Activated naive CD4-positive, alpha-beta T cell treated with anti-CD3 and anti-CD28 coated beads for 36 hours (primary cell): ENCODE results near the gene ADD2. TPM values are rescaled to one million over a fixed set of nuclear protein-coding genes. Genes with fewer than 3 reads are reported as not detected.

Experiments used
- CTCF ChIA-PET: fragments of 350-600 bp; sonication (Branson Sonifier 250); formaldehyde crosslinking; loops from one replicate; lab custom pipeline; 2021; ENCODE audit warnings: antibody characterized with exemption; lab: Charles Lee
- DNase-seq: peaks from one replicate; pipeline ENCODE4 v3.0.0-alpha.2; 2020
- H3K27ac Mint-ChIP-seq: one replicate; pipeline ENCODE4 v1.8.0; 2021; ENCODE audit warnings: mild to moderate bottlenecking, mixed read lengths
- H3K27me3 Mint-ChIP-seq: one replicate; pipeline ENCODE4 v1.8.0; 2021; ENCODE audit warnings: low read depth, mixed read lengths
- H3K36me3 Mint-ChIP-seq: one replicate; pipeline ENCODE4 v1.8.0; 2021; ENCODE audit warnings: low read depth, mixed read lengths
- H3K4me1 Mint-ChIP-seq: one replicate; pipeline ENCODE4 v1.8.0; 2021; ENCODE audit warnings: low read depth, mixed read lengths
- H3K4me3 Mint-ChIP-seq: one replicate; pipeline ENCODE4 v1.8.0; 2021; ENCODE audit warnings: mild to moderate bottlenecking, moderate library complexity, mixed read lengths
- H3K9me3 Mint-ChIP-seq: one replicate; pipeline ENCODE4 v1.8.0; 2021; ENCODE audit warnings: mixed read lengths
- intact Hi-C: fragments of 100-400 bp; cut with micrococcal nuclease; formaldehyde crosslinking; loops from one replicate; pipeline ENCODE4 v1.15.1; 2023
- total RNA-seq, 2 experiments: library from RNA; stranded (reverse); gene quantifications; one replicate each; pipeline ENCODE4 v1.2.3, GENCODE V29; 2021

The ADD2 gene
- total RNA-seq, 2 experiments from 2014 or later = 42.9 to 46.2 TPM

DNA sequence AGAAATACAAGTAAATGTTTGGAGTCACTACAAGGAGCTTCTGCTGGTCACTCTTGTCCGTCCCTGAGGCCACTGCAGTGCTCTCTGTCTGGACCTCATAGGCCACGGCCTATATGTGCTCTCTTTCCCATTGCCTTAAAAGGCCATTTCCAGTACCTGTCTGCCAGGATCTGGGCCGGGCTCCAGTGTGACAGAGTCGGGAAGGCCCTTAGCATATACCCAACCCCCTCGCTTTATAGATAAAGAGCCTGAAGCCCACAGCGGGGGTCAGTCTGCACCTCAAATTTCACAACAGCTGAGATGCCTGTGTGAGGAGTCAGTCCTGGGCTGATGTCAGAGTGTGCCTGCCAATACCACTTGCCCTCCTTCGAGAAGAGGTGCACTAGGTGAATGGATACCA is 39.9 kb downstream of the ADD2 start:
- no peak overlapping the region for H3K27ac Mint-ChIP-seq
- H3K9me3 Mint-ChIP-seq = no peaks in the 10 kb centered on the region
- no peak for DNase-seq
- no peak overlapping the region for H3K4me3 Mint-ChIP-seq
- no peaks in the 10 kb centered on the region for H3K36me3 Mint-ChIP-seq
- intact Hi-C loops = no loop called here
- no peaks in the 10 kb centered on the region for H3K4me1 Mint-ChIP-seq
- H3K27me3 Mint-ChIP-seq = no peaks in the 10 kb centered on the region
- CTCF ChIA-PET = no interaction called here

DNA sequence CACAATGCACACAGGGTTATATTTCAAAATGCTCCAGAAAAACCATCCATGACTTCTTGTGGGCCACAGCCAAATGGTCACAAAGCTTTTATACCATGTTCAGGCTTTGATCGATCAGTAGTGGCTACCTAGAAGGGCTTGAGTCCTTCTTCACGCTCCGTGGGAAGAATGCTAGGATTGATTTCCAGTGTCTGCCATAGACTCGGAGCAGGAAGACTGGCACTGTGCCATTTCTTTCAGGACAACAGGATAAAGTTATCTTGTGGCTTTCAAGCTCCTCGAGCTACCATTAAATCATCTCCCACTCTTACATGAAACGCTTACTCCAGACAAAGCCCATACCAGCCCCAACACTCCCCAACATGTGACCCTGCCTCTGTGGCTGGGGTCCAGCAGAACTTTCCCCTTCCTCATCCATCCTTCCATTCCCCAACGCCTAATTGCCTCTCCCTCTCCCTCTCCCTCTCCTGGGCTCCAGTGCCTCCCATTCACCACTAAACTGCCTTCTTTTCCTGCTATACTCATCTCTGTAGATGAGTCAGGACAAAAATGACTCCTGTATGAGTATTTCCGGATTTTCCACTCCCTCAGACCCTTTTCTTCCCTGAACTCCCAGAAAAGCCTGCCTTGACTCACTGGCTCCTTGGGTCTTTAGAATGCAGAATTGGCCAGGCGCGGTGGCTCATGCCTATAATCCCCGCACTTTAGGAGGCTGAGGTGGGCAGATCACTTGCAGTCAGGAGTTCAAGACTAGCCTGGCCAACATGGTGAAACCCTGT is 40.9 kb downstream of the ADD2 start:
- CTCF ChIA-PET = interaction anchor here (1.1 kb wide), 1 partner anchor 10 kb away, joined by 3 read pairs; no protein-coding TSS in a partner anchor

DNA sequence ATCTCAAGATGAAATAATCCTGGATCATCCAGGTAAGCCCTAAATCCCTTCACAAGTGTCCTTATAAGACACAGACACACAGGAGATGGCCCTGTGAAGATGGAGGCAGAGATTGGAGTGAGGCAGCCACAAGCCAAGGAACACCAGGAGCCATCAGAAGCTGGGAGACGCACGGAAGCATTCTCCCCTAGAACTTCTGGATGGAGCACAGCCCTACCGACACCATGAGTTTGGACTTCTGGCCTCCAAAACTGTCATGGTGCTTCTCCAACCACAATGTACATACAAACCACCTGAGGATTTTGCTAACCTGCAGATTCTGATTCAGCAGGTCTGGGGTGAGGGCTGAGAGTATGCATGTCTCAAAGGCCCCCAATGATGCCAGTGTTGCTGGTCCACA is 42.5 kb downstream of the ADD2 start:
- intact Hi-C loops = no loop called here
- no peak overlapping the region for H3K4me3 Mint-ChIP-seq
- CTCF ChIA-PET = interaction anchor here (1.7 kb wide), 1 partner anchor 43 kb away, joined by 4 read pairs; no protein-coding TSS in a partner anchor

More for the DNA sequence above, 40.9 kb downstream of the ADD2 start:
- no peaks in the 10 kb centered on the region for H3K36me3 Mint-ChIP-seq
- no peak for DNase-seq
- no peaks in the 10 kb centered on the region for H3K9me3 Mint-ChIP-seq
- no peak overlapping the region for H3K27ac Mint-ChIP-seq
- no peaks in the 10 kb centered on the region for H3K27me3 Mint-ChIP-seq
- no peaks in the 10 kb centered on the region for H3K4me1 Mint-ChIP-seq
- intact Hi-C loops = no loop called here
- no peak overlapping the region for H3K4me3 Mint-ChIP-seq

DNA sequence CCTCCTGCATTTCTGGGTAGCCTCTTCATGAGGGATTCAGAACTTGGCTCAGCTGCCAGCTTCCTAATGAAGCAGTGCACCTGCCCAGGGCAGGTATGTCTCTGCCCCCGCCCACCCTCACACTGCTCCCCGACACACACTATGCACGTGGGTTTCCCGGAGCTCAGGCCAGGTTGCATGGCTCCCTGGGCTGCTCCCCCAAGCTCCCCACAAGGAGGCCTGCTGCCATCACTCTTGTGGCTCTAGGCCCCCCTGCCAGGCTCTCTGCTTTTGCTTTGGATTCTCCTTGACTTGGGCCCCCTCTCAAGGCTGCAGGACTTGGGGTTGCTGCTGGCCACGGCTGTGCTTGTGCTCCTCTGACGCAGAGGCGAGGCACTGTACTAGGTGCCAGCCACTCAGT is 43.6 kb downstream of the ADD2 start:
- DNase-seq = no peak
- no peaks in the 10 kb centered on the region for H3K36me3 Mint-ChIP-seq
- H3K4me1 Mint-ChIP-seq = no peaks in the 10 kb centered on the region
- intact Hi-C loops = no loop called here
- H3K27me3 Mint-ChIP-seq = no peaks in the 10 kb centered on the region
- no peaks in the 10 kb centered on the region for H3K9me3 Mint-ChIP-seq
- H3K27ac Mint-ChIP-seq = no peak overlapping the region
- no peak overlapping the region for H3K4me3 Mint-ChIP-seq
- CTCF ChIA-PET = interaction anchor here (1.7 kb wide), 1 partner anchor 44 kb away, joined by 4 read pairs; no protein-coding TSS in a partner anchor

More for the DNA sequence above, 42.5 kb downstream of the ADD2 start:
- H3K4me1 Mint-ChIP-seq = no peaks in the 10 kb centered on the region
- DNase-seq = no peak
- H3K36me3 Mint-ChIP-seq = no peaks in the 10 kb centered on the region
- H3K27ac Mint-ChIP-seq = no peak overlapping the region
- H3K9me3 Mint-ChIP-seq = no peaks in the 10 kb centered on the region
- no peaks in the 10 kb centered on the region for H3K27me3 Mint-ChIP-seq

DNA sequence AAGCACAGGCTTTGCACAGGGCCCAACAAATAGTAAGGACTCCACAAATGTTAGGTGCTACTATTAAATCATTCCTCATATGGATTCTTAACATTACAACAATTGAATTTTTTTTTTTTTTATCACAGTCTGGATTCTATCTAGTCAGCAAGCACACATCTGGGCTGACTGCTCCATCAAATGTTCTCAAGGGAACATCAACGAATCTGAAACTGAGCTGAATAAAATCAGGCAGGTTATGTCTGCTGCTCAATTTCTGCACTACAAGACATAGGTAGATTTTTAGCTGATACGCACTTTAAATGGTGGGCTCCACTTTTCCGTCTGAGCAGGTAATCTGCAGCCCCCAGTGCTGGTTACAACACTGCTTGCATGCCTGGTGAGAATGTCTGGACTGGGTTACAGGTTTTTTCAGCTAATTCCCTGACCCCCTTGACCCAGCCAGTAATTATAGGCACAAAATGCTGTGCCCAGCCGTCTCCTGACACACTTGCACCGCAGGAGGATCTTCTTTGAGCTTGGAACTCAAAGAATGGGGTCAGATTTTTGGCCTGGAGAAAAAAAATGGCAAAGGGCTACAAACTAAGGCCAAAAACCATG is 44.6 kb downstream of the ADD2 start:
- intact Hi-C loops = no loop called here
- Mint-ChIP-seq H3K9me3 (no peaks in the 10 kb centered on the region), H3K4me1 (no peaks in the 10 kb centered on the region), H3K27me3 (no peaks in the 10 kb centered on the region), H3K36me3 (no peaks in the 10 kb centered on the region), H3K27ac (no peak overlapping the region), H3K4me3 (no peak overlapping the region)
- no peak for DNase-seq
- CTCF ChIA-PET = no interaction called here

DNA sequence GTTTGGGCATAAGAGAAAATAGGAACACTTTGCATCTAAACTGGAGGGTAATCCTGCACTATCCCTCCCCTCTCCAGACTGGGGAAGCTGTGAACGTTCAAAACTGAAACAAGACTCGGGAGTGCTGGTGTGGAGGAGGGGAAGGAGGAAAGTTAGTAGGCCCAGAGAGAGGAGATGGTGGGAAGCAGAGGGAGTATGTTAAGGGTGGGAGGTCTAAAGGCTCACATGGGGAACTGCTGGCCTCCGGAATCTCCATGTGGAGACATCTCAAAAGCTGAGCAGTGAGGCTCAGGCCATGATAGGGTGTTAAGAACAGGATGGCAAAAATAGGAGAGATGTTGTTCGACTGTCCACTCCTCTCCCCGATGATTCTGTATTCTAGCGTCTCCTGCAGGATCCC is 47.9 kb downstream of the ADD2 start:
- intact Hi-C loops = no loop called here
- H3K9me3 Mint-ChIP-seq = no peaks in the 10 kb centered on the region
- CTCF ChIA-PET = no interaction called here
- H3K4me3 Mint-ChIP-seq = no peak overlapping the region
- no peaks in the 10 kb centered on the region for H3K27me3 Mint-ChIP-seq
- no peak overlapping the region for H3K27ac Mint-ChIP-seq
- no peaks in the 10 kb centered on the region for H3K4me1 Mint-ChIP-seq
- H3K36me3 Mint-ChIP-seq = no peaks in the 10 kb centered on the region
- DNase-seq = no peak

DNA sequence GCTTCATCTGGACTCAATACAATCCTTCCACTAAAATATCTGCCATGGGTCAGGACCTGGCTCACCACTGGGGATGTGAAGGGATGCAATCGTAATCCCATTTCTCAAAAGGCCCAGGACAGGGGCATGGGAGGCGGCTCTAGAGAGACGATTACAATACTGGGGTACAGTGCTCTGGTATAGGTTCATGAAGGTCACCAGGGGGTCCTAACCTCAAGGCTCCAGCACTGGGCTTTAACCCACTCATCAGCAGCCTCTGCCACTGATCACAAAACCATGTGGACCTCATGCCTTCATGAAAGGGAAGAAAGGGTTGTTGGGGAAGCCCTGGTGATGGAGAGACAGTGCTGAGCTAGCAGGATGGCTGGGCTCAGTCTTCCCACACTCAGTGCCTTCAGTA is 48.8 kb downstream of the ADD2 start:
- H3K4me3 Mint-ChIP-seq = no peak overlapping the region
- H3K27ac Mint-ChIP-seq = no peak overlapping the region
- no peaks in the 10 kb centered on the region for H3K9me3 Mint-ChIP-seq
- H3K4me1 Mint-ChIP-seq = no peaks in the 10 kb centered on the region
- intact Hi-C loops = no loop called here
- H3K27me3 Mint-ChIP-seq = no peaks in the 10 kb centered on the region
- CTCF ChIA-PET = no interaction called here
- H3K36me3 Mint-ChIP-seq = no peaks in the 10 kb centered on the region
- DNase-seq = no peak

DNA sequence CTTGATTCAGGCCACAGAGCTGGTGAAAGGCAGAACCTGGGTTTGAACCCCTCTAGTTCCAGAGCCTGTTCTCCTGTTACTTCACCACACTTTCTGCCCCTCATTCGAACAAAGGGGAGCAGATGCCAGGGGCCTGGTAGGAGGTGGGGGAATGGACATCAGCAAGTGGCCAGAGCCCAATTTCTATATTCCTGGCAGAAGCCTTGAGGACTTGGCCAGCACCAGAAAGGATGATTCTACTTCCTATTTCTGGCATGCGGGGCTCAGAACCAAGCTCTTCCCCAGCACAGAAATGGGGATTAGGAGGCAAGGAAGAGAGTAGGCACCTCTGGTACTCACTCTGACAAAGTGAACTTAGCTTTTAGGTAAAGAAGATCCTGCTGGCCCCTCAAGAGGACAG is 49.3 kb downstream of the ADD2 start:
- intact Hi-C loops = no loop called here
- no peaks in the 10 kb centered on the region for H3K9me3 Mint-ChIP-seq
- H3K36me3 Mint-ChIP-seq = no peaks in the 10 kb centered on the region
- H3K27ac Mint-ChIP-seq = no peak overlapping the region
- CTCF ChIA-PET = no interaction called here
- no peak overlapping the region for H3K4me3 Mint-ChIP-seq
- no peaks in the 10 kb centered on the region for H3K27me3 Mint-ChIP-seq
- DNase-seq = no peak
- H3K4me1 Mint-ChIP-seq = no peaks in the 10 kb centered on the region

DNA sequence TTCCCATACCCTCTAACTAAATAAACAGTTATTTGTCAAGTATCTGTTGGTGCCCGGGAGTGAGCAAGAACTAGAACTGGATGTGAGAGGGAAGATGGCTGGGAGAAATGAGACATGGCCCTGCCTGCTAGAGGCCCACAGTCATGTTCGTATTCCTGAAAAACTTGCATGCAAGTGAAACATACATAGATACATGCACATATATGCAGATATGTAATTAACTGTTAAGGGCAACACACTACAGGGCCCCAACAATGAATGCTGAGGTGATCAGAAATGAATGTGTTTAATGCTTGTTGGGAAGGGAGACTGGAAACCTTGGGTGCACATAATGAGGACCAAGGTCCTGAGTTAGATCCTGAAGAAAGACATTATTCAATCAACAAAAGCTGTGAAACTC is 49.8 kb downstream of the ADD2 start:
- Mint-ChIP-seq H3K4me3 (no peak overlapping the region), H3K36me3 (no peaks in the 10 kb centered on the region), H3K4me1 (no peaks in the 10 kb centered on the region), H3K27me3 (no peaks in the 10 kb centered on the region), H3K27ac (no peak overlapping the region), H3K9me3 (no peaks in the 10 kb centered on the region)
- CTCF ChIA-PET = no interaction called here
- intact Hi-C loops = no loop called here
- no peak for DNase-seq

DNA sequence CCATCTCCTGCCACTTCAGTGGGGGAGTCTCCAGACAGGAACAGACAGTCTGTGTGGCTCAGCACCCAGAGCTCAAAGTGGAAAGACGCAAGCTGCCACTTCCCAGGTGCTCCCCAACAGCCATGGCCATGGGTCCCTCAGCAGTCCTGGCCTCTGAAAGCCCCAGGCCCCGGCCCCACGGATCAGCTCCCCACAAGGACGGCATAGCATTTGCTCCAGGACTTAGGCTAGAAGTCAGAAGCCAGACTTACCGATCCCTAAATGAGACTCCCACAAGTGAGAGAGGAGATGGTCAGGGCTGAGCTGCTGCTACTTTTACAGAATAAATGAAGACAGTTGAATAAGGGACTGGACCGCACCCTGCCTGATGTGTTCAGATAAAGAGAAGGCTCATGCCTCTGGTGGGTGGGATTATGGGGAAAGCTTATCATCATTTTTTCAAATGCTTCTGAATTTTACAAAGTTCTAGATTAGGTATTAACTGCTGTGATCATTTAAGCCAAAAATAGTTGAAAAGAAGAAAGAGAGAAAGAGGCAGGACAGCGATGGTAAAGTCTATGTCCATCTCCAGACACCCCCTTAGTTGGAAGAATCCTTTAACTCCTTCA is 50.5 kb downstream of the ADD2 start:
- no peak for DNase-seq
- no peaks in the 10 kb centered on the region for H3K36me3 Mint-ChIP-seq
- no peaks in the 10 kb centered on the region for H3K9me3 Mint-ChIP-seq
- intact Hi-C loops = no loop called here
- H3K27ac Mint-ChIP-seq = no peak overlapping the region
- CTCF ChIA-PET = no interaction called here
- H3K4me3 Mint-ChIP-seq = no peak overlapping the region
- no peaks in the 10 kb centered on the region for H3K4me1 Mint-ChIP-seq
- no peaks in the 10 kb centered on the region for H3K27me3 Mint-ChIP-seq

DNA sequence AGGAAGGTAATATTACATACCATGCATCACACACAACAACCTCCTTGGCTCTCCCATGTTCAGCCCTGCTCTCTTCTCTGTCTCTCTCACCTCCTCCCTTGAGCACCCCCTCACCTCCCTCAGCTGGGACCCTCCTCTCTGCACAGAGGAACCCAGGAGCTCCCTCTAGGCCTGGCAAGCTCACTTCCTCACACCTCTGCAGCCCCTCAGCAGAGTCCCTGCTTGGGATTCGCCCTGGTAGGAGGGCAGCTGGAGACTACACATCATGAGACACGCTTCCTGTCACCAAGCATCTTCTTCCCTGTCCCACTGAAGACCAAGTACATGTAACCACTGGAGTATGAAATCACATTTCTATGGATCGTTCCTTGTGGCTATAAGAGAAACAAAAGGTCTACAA is 51.0 kb downstream of the ADD2 start:
- CTCF ChIA-PET = no interaction called here
- intact Hi-C loops = no loop called here

DNA sequence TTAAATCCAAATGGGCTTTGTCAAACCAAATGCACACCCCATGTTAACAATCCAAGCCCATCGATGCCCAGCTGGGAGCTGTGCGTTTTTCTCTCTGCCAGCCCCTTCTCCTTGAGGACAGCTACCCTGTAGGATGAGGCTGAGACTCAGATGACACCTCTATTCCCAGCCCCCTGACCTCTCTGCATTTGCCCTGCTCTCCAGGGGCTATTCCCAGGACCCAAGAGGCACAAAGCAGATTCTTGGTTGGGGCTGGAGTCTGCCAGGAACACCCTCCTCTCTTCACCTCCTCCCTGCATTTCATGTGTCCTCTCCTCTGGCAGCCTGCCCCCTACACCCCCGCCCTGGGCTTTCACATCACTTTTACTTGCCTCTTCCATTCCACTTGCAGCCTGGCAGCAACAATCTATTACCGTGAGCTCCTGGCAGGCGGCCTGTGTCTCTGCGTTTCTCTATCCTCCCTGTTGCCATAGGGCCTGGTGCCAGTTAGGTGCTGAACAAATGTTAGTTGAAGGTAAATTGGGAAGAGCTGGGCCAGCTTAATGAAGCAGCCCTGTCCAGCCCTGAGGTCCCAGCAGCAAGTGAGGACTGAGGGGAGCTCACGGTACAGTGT is 51.8 kb downstream of the ADD2 start:
- CTCF ChIA-PET = no interaction called here
- no peak overlapping the region for H3K27ac Mint-ChIP-seq
- H3K4me3 Mint-ChIP-seq = no peak overlapping the region
- no peaks in the 10 kb centered on the region for H3K27me3 Mint-ChIP-seq
- no peaks in the 10 kb centered on the region for H3K9me3 Mint-ChIP-seq
- intact Hi-C loops = no loop called here
- DNase-seq = no peak
- H3K4me1 Mint-ChIP-seq = no peaks in the 10 kb centered on the region
- H3K36me3 Mint-ChIP-seq = no peaks in the 10 kb centered on the region

More for the DNA sequence above, 51.0 kb downstream of the ADD2 start:
- no peaks in the 10 kb centered on the region for H3K9me3 Mint-ChIP-seq
- DNase-seq = no peak
- H3K27me3 Mint-ChIP-seq = no peaks in the 10 kb centered on the region
- no peak overlapping the region for H3K4me3 Mint-ChIP-seq
- no peak overlapping the region for H3K27ac Mint-ChIP-seq
- no peaks in the 10 kb centered on the region for H3K4me1 Mint-ChIP-seq
- H3K36me3 Mint-ChIP-seq = no peaks in the 10 kb centered on the region
